ENCODE measurements around the gene NF2. TPM values are rescaled to one million over a fixed set of nuclear protein-coding genes. Genes with fewer than 3 reads are reported as not detected.
A peak's percentile ranks its signal among the peaks of the same experiment; 100 is the strongest.

NF2 gene
- total RNA-seq, 2 experiments from 2014 or later, result 41.3 to 43.4 TPM

- Mint-ChIP-seq H3K27ac (no peak overlapping the region), H3K36me3 (peaks cover 6% of the 10 kb centered on the region), H3K9me3 (no peaks in the 10 kb centered on the region), H3K4me1 (peaks cover 29% of the 10 kb centered on the region), H3K27me3 (no peaks in the 10 kb centered on the region), H3K4me3 (no peak overlapping the region)
- DNase-seq (no peak), ATAC-seq (ENCODE audit: low read depth) (no peak)
- POLR2A ChIA-PET, result interaction anchor here (0.8 kb wide), 1 partner anchor 463 kb away, joined by 4 read pairs; no protein-coding TSS in a partner anchor
These were observed 26.6 kb downstream of the NF2 start for GRCh38 chr22:29629903-29630516.

GRCh38 chr22:29630987-29631386, 27.6 kb downstream of the NF2 start:
- ATAC-seq (ENCODE audit: low read depth) (no peak), DNase-seq (no peak)
- H3K4me3 Mint-ChIP-seq, result no peak overlapping the region
- no peak overlapping the region for H3K27ac Mint-ChIP-seq
- no peaks in the 10 kb centered on the region for H3K9me3 Mint-ChIP-seq
- peaks cover 6% of the 10 kb centered on the region for H3K36me3 Mint-ChIP-seq
- no peaks in the 10 kb centered on the region for H3K27me3 Mint-ChIP-seq
- POLR2A ChIA-PET, result no interaction called here
- peaks cover 21% of the 10 kb centered on the region for H3K4me1 Mint-ChIP-seq

GRCh38 chr22:29631725-29632124, 28.3 kb downstream of the NF2 start:
- no peak overlapping the region for H3K4me3 Mint-ChIP-seq
- ATAC-seq (ENCODE audit: low read depth), result no peak
- peaks cover 6% of the 10 kb centered on the region for H3K36me3 Mint-ChIP-seq
- no peak for DNase-seq
- no peaks in the 10 kb centered on the region for H3K9me3 Mint-ChIP-seq
- H3K27ac Mint-ChIP-seq, result no peak overlapping the region
- POLR2A ChIA-PET, result no interaction called here
- H3K4me1 Mint-ChIP-seq, result peaks cover 21% of the 10 kb centered on the region
- H3K27me3 Mint-ChIP-seq, result no peaks in the 10 kb centered on the region

- Mint-ChIP-seq H3K4me1 (peaks cover 21% of the 10 kb centered on the region), H3K4me3 (no peak overlapping the region), H3K9me3 (no peaks in the 10 kb centered on the region), H3K27ac (no peak overlapping the region), H3K27me3 (no peaks in the 10 kb centered on the region), H3K36me3 (peaks cover 8% of the 10 kb centered on the region)
- no peak for DNase-seq
- no peak for ATAC-seq (ENCODE audit: low read depth)
- POLR2A ChIA-PET, result no interaction called here
These were observed 29.2 kb downstream of the NF2 start for GRCh38 chr22:29632672-29633071.

GRCh38 chr22:29633514-29634312, 30.3 kb downstream of the NF2 start:
- Mint-ChIP-seq H3K36me3 (peaks cover 16% of the 10 kb centered on the region), H3K4me1 (peaks cover 21% of the 10 kb centered on the region), H3K9me3 (no peaks in the 10 kb centered on the region), H3K27ac (peak overlapping the region; percentile 18), H3K27me3 (no peaks in the 10 kb centered on the region), H3K4me3 (no peak overlapping the region)
- no peak for DNase-seq
- POLR2A ChIA-PET, result interaction anchor here (0.6 kb wide), 1 partner anchor 31 kb away, joined by 8 read pairs; no protein-coding TSS in a partner anchor
- no peak for ATAC-seq (ENCODE audit: low read depth)

GRCh38 chr22:29634847-29635246, 31.4 kb downstream of the NF2 start:
- ATAC-seq (ENCODE audit: low read depth) (no peak), DNase-seq (no peak)
- H3K27me3 Mint-ChIP-seq, result no peaks in the 10 kb centered on the region
- no peak overlapping the region for H3K4me3 Mint-ChIP-seq
- peaks cover 23% of the 10 kb centered on the region for H3K4me1 Mint-ChIP-seq
- H3K36me3 Mint-ChIP-seq, result peaks cover 23% of the 10 kb centered on the region
- H3K27ac Mint-ChIP-seq, result no peak overlapping the region
- H3K9me3 Mint-ChIP-seq, result no peaks in the 10 kb centered on the region
- POLR2A ChIA-PET, result no interaction called here

- Mint-ChIP-seq H3K36me3 (peaks cover 23% of the 10 kb centered on the region), H3K9me3 (no peaks in the 10 kb centered on the region), H3K4me3 (no peak overlapping the region), H3K27ac (no peak overlapping the region), H3K4me1 (peaks cover 26% of the 10 kb centered on the region), H3K27me3 (no peaks in the 10 kb centered on the region)
- POLR2A ChIA-PET, result interaction anchor here (1.0 kb wide), 1 partner anchor 172 kb away, joined by 3 read pairs; no protein-coding TSS in a partner anchor
- ATAC-seq (ENCODE audit: low read depth) (peak; percentile 50), DNase-seq (no peak)
These were observed 32.4 kb downstream of the NF2 start for GRCh38 chr22:29635734-29636357.

GRCh38 chr22:29636751-29637150, 33.3 kb downstream of the NF2 start:
- no peak overlapping the region for H3K4me3 Mint-ChIP-seq
- H3K9me3 Mint-ChIP-seq, result no peaks in the 10 kb centered on the region
- H3K4me1 Mint-ChIP-seq, result peaks cover 31% of the 10 kb centered on the region
- H3K27me3 Mint-ChIP-seq, result no peaks in the 10 kb centered on the region
- POLR2A ChIA-PET, result interaction anchor here (0.6 kb wide), 1 partner anchor 176 kb away, joined by 4 read pairs; no protein-coding TSS in a partner anchor
- ATAC-seq (ENCODE audit: low read depth), result no peak
- no peak for DNase-seq
- no peak overlapping the region for H3K27ac Mint-ChIP-seq
- peaks cover 22% of the 10 kb centered on the region for H3K36me3 Mint-ChIP-seq

GRCh38 chr22:29637181-29637580, 33.7 kb downstream of the NF2 start:
- Mint-ChIP-seq H3K27ac (no peak overlapping the region), H3K27me3 (no peaks in the 10 kb centered on the region)

GRCh38 chr22:29638678-29639077, 35.2 kb downstream of the NF2 start:
- POLR2A ChIA-PET, result no interaction called here
- Mint-ChIP-seq H3K27me3 (no peaks in the 10 kb centered on the region), H3K36me3 (peaks cover 23% of the 10 kb centered on the region), H3K4me1 (peaks cover 30% of the 10 kb centered on the region), H3K9me3 (no peaks in the 10 kb centered on the region), H3K4me3 (no peak overlapping the region), H3K27ac (no peak overlapping the region)
- ATAC-seq (ENCODE audit: low read depth), result no peak
- no peak for DNase-seq

More at GRCh38 chr22:29637181-29637580, 33.7 kb downstream of the NF2 start:
- H3K4me3 Mint-ChIP-seq, result no peak overlapping the region
- DNase-seq (no peak), ATAC-seq (ENCODE audit: low read depth) (no peak)
- no peaks in the 10 kb centered on the region for H3K9me3 Mint-ChIP-seq
- H3K36me3 Mint-ChIP-seq, result peaks cover 22% of the 10 kb centered on the region
- POLR2A ChIA-PET, result no interaction called here
- peaks cover 34% of the 10 kb centered on the region for H3K4me1 Mint-ChIP-seq

GRCh38 chr22:29639096-29639495, 35.7 kb downstream of the NF2 start:
- Mint-ChIP-seq H3K4me3 (no peak overlapping the region), H3K4me1 (peaks cover 28% of the 10 kb centered on the region), H3K27me3 (no peaks in the 10 kb centered on the region), H3K36me3 (peaks cover 23% of the 10 kb centered on the region), H3K9me3 (no peaks in the 10 kb centered on the region), H3K27ac (peak overlapping the region; percentile 19)
- DNase-seq, result no peak
- no peak for ATAC-seq (ENCODE audit: low read depth)
- POLR2A ChIA-PET, result no interaction called here

GRCh38 chr22:29641042-29641699, 37.7 kb downstream of the NF2 start:
- H3K27me3 Mint-ChIP-seq, result no peaks in the 10 kb centered on the region
- H3K27ac Mint-ChIP-seq, result peak overlapping the region; percentile 50
- POLR2A ChIA-PET, result no interaction called here
- no peak for ATAC-seq (ENCODE audit: low read depth)
- no peak overlapping the region for H3K4me3 Mint-ChIP-seq
- no peaks in the 10 kb centered on the region for H3K9me3 Mint-ChIP-seq
- H3K36me3 Mint-ChIP-seq, result peaks cover 26% of the 10 kb centered on the region
- no peak for DNase-seq
- H3K4me1 Mint-ChIP-seq, result peaks cover 28% of the 10 kb centered on the region

GRCh38 chr22:29641700-29642330, 38.4 kb downstream of the NF2 start:
- H3K9me3 Mint-ChIP-seq, result no peaks in the 10 kb centered on the region
- DNase-seq, result no peak
- peaks cover 26% of the 10 kb centered on the region for H3K36me3 Mint-ChIP-seq
- H3K4me1 Mint-ChIP-seq, result peaks cover 28% of the 10 kb centered on the region
- peak overlapping the region; percentile 26 for H3K27ac Mint-ChIP-seq
- no peaks in the 10 kb centered on the region for H3K27me3 Mint-ChIP-seq
- no peak overlapping the region for H3K4me3 Mint-ChIP-seq
- POLR2A ChIA-PET, result no interaction called here
- ATAC-seq (ENCODE audit: low read depth), result peak; percentile 36
